H1 (cell line): ENCODE data around the gene PMM1. TPM values are rescaled to one million over a fixed set of nuclear protein-coding genes. Genes with fewer than 3 reads are reported as not detected.
A peak's percentile ranks its signal among the peaks of the same experiment; 100 is the strongest.

Source experiments
- CTCF ChIA-PET: fragments of 300-600 bp; sonication (Branson Sonifier 250); formaldehyde crosslinking; loops from one replicate; lab custom pipeline; 2021; ENCODE audit not compliant: partially characterized antibody; lab: Charles Lee
- POLR2A ChIA-PET: fragments of 300-600 bp; sonication (Branson Sonifier 250); formaldehyde crosslinking; loops from one replicate; lab custom pipeline; 2021; ENCODE audit warnings: inconsistent platforms; ENCODE audit not compliant: partially characterized antibody; lab: Charles Lee
- DNase-seq, 2 experiments: peaks; one replicate each; pipeline versions ENCODE4 v3.0.0 to v3.0.0-alpha.2; 2010 to 2022; ENCODE audit warnings: low spot score in 2 of 2, low read depth in 1 of 2, mixed read lengths in 1 of 2
- FAIRE-seq: peaks from 2 replicates; lab custom pipeline; 2011; peaks lifted over from hg19 to GRCh38; lab: Jason Lieb, UNC
- H2AFZ ChIP-seq: 2 replicates; pipeline ENCODE4 v1.8.1; 2012; ENCODE audit warnings: low read length, inconsistent platforms
- H2AK5ac ChIP-seq: 2 replicates; pipeline ENCODE4 v1.6.1; 2013; ENCODE audit warnings: low read depth, low read length
- H2BK120ac ChIP-seq: replicated peaks from 2 replicates; pipeline ENCODE3; 2013; ENCODE audit warnings: low read depth, low read length, inconsistent platforms
- H2BK12ac ChIP-seq: 2 replicates; pipeline ENCODE4 v1.6.1; 2013; ENCODE audit warnings: low read depth, low read length
- H2BK15ac ChIP-seq: 2 replicates; pipeline ENCODE4 v1.6.1; 2013; ENCODE audit warnings: low read length
- H2BK20ac ChIP-seq: 2 replicates; pipeline ENCODE4 v1.6.1; 2013; ENCODE audit warnings: low read length
- H2BK5ac ChIP-seq: 2 replicates; pipeline ENCODE4 v1.6.1; 2013; ENCODE audit warnings: low read depth, low read length
- H3K14ac ChIP-seq: 2 replicates; pipeline ENCODE4 v1.6.1; 2013; ENCODE audit warnings: inconsistent platforms; ENCODE audit not compliant: insufficient read length
- H3K18ac ChIP-seq: 2 replicates; pipeline ENCODE4 v1.6.1; 2013; ENCODE audit warnings: low read length; ENCODE audit errors: extremely low read depth
- H3K23ac ChIP-seq: 2 replicates; pipeline ENCODE4 v1.6.1; 2013; ENCODE audit warnings: inconsistent platforms; ENCODE audit not compliant: insufficient read length
- H3K23me2 ChIP-seq: 2 replicates; pipeline ENCODE4 v1.6.1; 2013; ENCODE audit warnings: low read depth, low read length
- H3K27ac ChIP-seq: 2 replicates; pipeline ENCODE4 v1.6.1; 2011; ENCODE audit warnings: low read depth, low read length, inconsistent platforms
- H3K27me3 ChIP-seq, 4 experiments: replicated peaks in 1 of 4; 1 replicate in 1 of 4; 2 replicates in 3 of 4; pipeline versions ENCODE4 v1.6.1 to v1.8.1; 2011 to 2013; ENCODE audit warnings: low read length in 3 of 4, mild to moderate bottlenecking in 3 of 4, inconsistent platforms in 2 of 4, mixed read lengths in 2 of 4, moderate library complexity in 1 of 4; ENCODE audit not compliant: control insufficient read depth in 3 of 4, insufficient read depth in 3 of 4; ENCODE audit errors: extremely low read depth in 1 of 4
- H3K36me3 ChIP-seq, 4 experiments: 2 replicates each; pipeline versions ENCODE4 v1.6.1 to v1.8.1; 2011 to 2013; ENCODE audit warnings: mild to moderate bottlenecking in 4 of 4, low read length in 3 of 4, moderate library complexity in 2 of 4, control low read depth in 1 of 4, inconsistent platforms in 1 of 4; ENCODE audit not compliant: insufficient read depth in 4 of 4, control insufficient read depth in 2 of 4
- H3K4ac ChIP-seq: replicated peaks from 2 replicates; pipeline ENCODE3; 2013; ENCODE audit warnings: low read length, low read depth, mixed read lengths, inconsistent platforms; ENCODE audit not compliant: insufficient read length
- H3K4me1 ChIP-seq, 4 experiments: replicated peaks in 1 of 4; 1 replicate in 1 of 4; 2 replicates in 3 of 4; pipeline versions ENCODE4 v1.6.1 to v1.8.1; 2011 to 2013; ENCODE audit warnings: low read length in 3 of 4, inconsistent platforms in 2 of 4, mixed read lengths in 1 of 4; ENCODE audit not compliant: insufficient read depth in 4 of 4, control insufficient read depth in 3 of 4
- H3K4me2 ChIP-seq, 2 experiments: 2 replicates each; pipeline versions ENCODE4 v1.6.1 to v1.8.1; 2011 to 2013; ENCODE audit warnings: low read depth in 2 of 2, low read length in 2 of 2, control low read depth in 1 of 2, inconsistent platforms in 1 of 2, mild to moderate bottlenecking in 1 of 2; ENCODE audit not compliant: insufficient read depth in 1 of 2
- H3K4me3 ChIP-seq, 4 experiments: fragments of 200-600, 300-600 bp in 1 of 4; sonication (generic), shearing (Covaris generic), sonication (Bioruptor Twin) in 1 of 4; 2 replicates each; pipeline versions ENCODE4 v1.5.1 to v1.8.1; 2011 to 2016; ENCODE audit warnings: low read length in 4 of 4, low read depth in 3 of 4, control low read depth in 2 of 4, inconsistent platforms in 2 of 4, mild to moderate bottlenecking in 2 of 4, mixed read lengths in 1 of 4, moderate library complexity in 1 of 4; ENCODE audit not compliant: insufficient read depth in 2 of 4; ENCODE audit errors: extremely low read depth in 1 of 4
- H3K56ac ChIP-seq: replicated peaks from 2 replicates; pipeline ENCODE3; 2013; ENCODE audit warnings: low read depth, mild to moderate bottlenecking, mixed read lengths, low read length, inconsistent platforms; ENCODE audit not compliant: insufficient read length
- H3K79me1 ChIP-seq: 2 replicates; pipeline ENCODE4 v1.6.1; 2013; ENCODE audit warnings: low read depth, low read length, control low read depth
- H3K79me2 ChIP-seq, 2 experiments: 2 replicates each; pipeline versions ENCODE4 v1.6.1 to v1.8.1; 2012 to 2013; ENCODE audit warnings: low read length in 2 of 2, mild to moderate bottlenecking in 2 of 2, inconsistent platforms in 1 of 2; ENCODE audit not compliant: insufficient read depth in 2 of 2, control insufficient read depth in 1 of 2
- H3K9ac ChIP-seq, 4 experiments: replicated peaks in 1 of 4; 1 replicate in 1 of 4; 2 replicates in 3 of 4; pipeline versions ENCODE4 v1.6.1 to v1.8.1; 2011 to 2013; ENCODE audit warnings: low read depth in 3 of 4, low read length in 3 of 4, control low read depth in 2 of 4, mild to moderate bottlenecking in 2 of 4, moderate library complexity in 2 of 4, inconsistent platforms in 1 of 4; ENCODE audit errors: extremely low read depth in 1 of 4
- H3K9me3 ChIP-seq, 2 experiments: 2 replicates each; pipeline versions ENCODE4 v1.6.1 to v1.8.1; 2012 to 2013; ENCODE audit warnings: mild to moderate bottlenecking in 2 of 2, moderate library complexity in 2 of 2, control low read depth in 1 of 2, inconsistent platforms in 1 of 2, low read depth in 1 of 2, low read length in 1 of 2, mixed read lengths in 1 of 2; ENCODE audit not compliant: insufficient read depth in 2 of 2
- H4K20me1 ChIP-seq, 2 experiments: replicated peaks in 1 of 2; 2 replicates each; pipeline versions ENCODE3 to v1.8.1; 2011 to 2013; ENCODE audit warnings: inconsistent platforms in 2 of 2, low read length in 2 of 2, mild to moderate bottlenecking in 1 of 2; ENCODE audit not compliant: insufficient read depth in 2 of 2, control insufficient read depth in 1 of 2
- H4K5ac ChIP-seq: 2 replicates; pipeline ENCODE4 v1.6.1; 2013; ENCODE audit warnings: low read length, low read depth, mixed read lengths, inconsistent platforms; ENCODE audit not compliant: insufficient read length
- H4K8ac ChIP-seq: 2 replicates; pipeline ENCODE4 v1.8.0; 2013; ENCODE audit warnings: mild to moderate bottlenecking, moderate library complexity, low read length, inconsistent platforms; ENCODE audit not compliant: insufficient read depth; ENCODE audit errors: extremely low read depth
- H4K91ac ChIP-seq: replicated peaks from 2 replicates; pipeline ENCODE3; 2013; ENCODE audit warnings: low read length, mixed read lengths, inconsistent platforms; ENCODE audit not compliant: insufficient read length
- BACH1 ChIP-seq: IDR thresholded peaks from 2 replicates; pipeline ENCODE4 v1.6.1; 2012; ENCODE audit warnings: low read length, improper control_type of control experiment
- CREB1 ChIP-seq: IDR thresholded peaks from 2 replicates; pipeline ENCODE4 v1.6.1; 2012; ENCODE audit warnings: inconsistent platforms
- CTBP2 ChIP-seq: IDR thresholded peaks from 2 replicates; pipeline ENCODE4 v1.7.0; 2011; ENCODE audit warnings: borderline replicate concordance, mild to moderate bottlenecking, moderate library complexity, mixed read lengths, low read length; ENCODE audit not compliant: insufficient read depth, insufficient read length
- EP300 ChIP-seq, 2 experiments: IDR thresholded peaks; 1 replicate in 1 of 2; 2 replicates in 1 of 2; pipeline ENCODE4 v1.6.1; 2011 to 2012; ENCODE audit warnings: low read depth in 2 of 2, low read length in 2 of 2, mild to moderate bottlenecking in 2 of 2, borderline replicate concordance in 1 of 2, inconsistent platforms in 1 of 2, moderate library complexity in 1 of 2
- JUND ChIP-seq: IDR thresholded peaks from 2 replicates; pipeline ENCODE4 v1.6.1; 2011; ENCODE audit warnings: mild to moderate bottlenecking, improper control_type of control experiment, low read length
- NANOG ChIP-seq: IDR thresholded peaks from 2 replicates; pipeline ENCODE4 v1.6.1; 2011; ENCODE audit warnings: low read length, low read depth, mild to moderate bottlenecking, inconsistent platforms; ENCODE audit not compliant: insufficient read depth, poor library complexity, severe bottlenecking
- POU5F1 ChIP-seq: IDR thresholded peaks from 2 replicates; pipeline ENCODE4 v1.6.1; 2011; ENCODE audit warnings: low read depth, mild to moderate bottlenecking, low read length, moderate library complexity
- RFX5 ChIP-seq: IDR thresholded peaks from 2 replicates; pipeline ENCODE4 v1.6.1; 2011; ENCODE audit warnings: low read depth, low read length, improper control_type of control experiment, borderline replicate concordance
- SIN3A ChIP-seq, 2 experiments: IDR thresholded peaks in 1 of 2; conservative IDR thresholded peaks in 1 of 2; 2 replicates each; pipeline ENCODE4 v1.6.1; 2011 to 2012; ENCODE audit warnings: low read length in 2 of 2, improper control_type of control experiment in 1 of 2, low read depth in 1 of 2, mild to moderate bottlenecking in 1 of 2
- SP4 ChIP-seq: IDR thresholded peaks from 2 replicates; pipeline ENCODE4 v1.6.1; 2012; ENCODE audit warnings: low read length, inconsistent platforms
- WGBS, 2 experiments: shearing (Covaris generic) in 1 of 2; methylation state at CpG; one replicate each; pipeline versions ENCODE4 v1.1.6 to v1.1.7; 2013 to 2015; ENCODE audit warnings: low lambda C conversion rate in 2 of 2, mixed read lengths in 2 of 2, inconsistent platforms in 1 of 2, low coverage in 1 of 2, missing lambda C conversion rate in 1 of 2; ENCODE audit not compliant: insufficient replicate concordance in 2 of 2, insufficient coverage in 1 of 2, insufficient read length in 1 of 2; ENCODE audit errors: extremely low coverage in 1 of 2, missing lambda C conversion rate in 1 of 2; 5-methylcytosine and 5-hydroxymethylcytosine counted together
- polyA plus RNA-seq, 7 experiments: library from polyadenylated mRNA; depleted of rRNA in 3 of 7; stranded (reverse) in 5 of 7; unstranded in 2 of 7; fragments of >200 nt in 5 of 7; fragments of 200-250 nt in 2 of 7; gene quantifications; 1 replicate in 5 of 7; 2 replicates in 1 of 7; 4 replicates in 1 of 7; pipeline versions ENCODE4 v1.2.1 to v1.2.3, GENCODE V29; 2011 to 2013; ENCODE audit warnings: missing spikeins in 2 of 7, mixed read lengths in 2 of 7
- total RNA-seq: library from RNA; stranded (reverse); fragmentation: NEBNext Ultra II Directional; extraction: Animal tissue kit (Norgen Biotek cat#: 25700); gene quantifications from 2 replicates; pipeline ENCODE4 v1.2.1, GENCODE V29; 2021
- TF ChIP-seq, protein P1 (sequence below): IDR thresholded peaks from 2 replicates; pipeline ENCODE4 v1.6.1; 2011; ENCODE audit warnings: low read length, improper control_type of control experiment

Gene PMM1
- total and polyA plus RNA-seq, 2 of the 8 experiments (the other 6 are each of a cell fraction or from before 2014, with no cell fraction given): 11.3 to 20.0 TPM

DNA sequence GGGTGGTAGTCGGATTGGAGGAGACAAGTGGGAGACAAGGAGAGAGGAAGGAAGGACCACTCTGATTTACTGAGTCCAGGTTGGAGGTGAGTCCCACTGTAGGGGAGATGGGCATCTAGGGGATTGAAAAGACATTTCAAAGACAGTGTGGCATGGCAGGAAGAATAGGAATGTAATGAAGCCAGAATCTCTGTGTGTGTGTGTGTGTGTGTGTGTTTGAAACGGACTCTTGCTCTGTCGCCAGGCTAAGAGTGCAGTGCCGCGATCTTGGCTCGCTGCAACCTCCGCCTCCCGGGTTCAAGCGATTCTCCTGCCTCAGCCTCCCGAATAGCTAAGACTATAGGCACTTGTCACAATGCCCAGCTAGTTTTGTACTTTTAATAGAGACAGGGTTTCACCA lies 33.1 kb downstream of the PMM1 start:
- Histone ChIP-seq H3K4me2 (no peak overlapping the region), H3K14ac (no peak overlapping the region), H4K20me1 (no peaks in the 10 kb centered on the region), H4K8ac (no peak overlapping the region), H3K4ac (no peak overlapping the region), H2BK120ac (no peak overlapping the region), H2BK5ac (no peak overlapping the region), H2BK15ac (0 out of 2 replicates have a peak overlapping the region, but pooled peaks have one; percentile 75), H3K4me1 (peaks cover 0 to 19% (median 12%) of the 10 kb centered on the region in 4 experiments; a peak in 6 of 7 replicates), H3K23me2 (peaks cover 6% of the 10 kb centered on the region; the same call in 1 of the 2 replicates), H3K9ac (no peak overlapping the region), H3K79me1 (no peaks in the 10 kb centered on the region; the same call in 1 of the 2 replicates), H3K79me2 (no peaks in the 10 kb centered on the region), H3K56ac (no peak overlapping the region), H3K27me3 (no peaks in the 10 kb centered on the region), H2AFZ (no peak overlapping the region), H2BK12ac (0 out of 2 replicates have a peak overlapping the region, but pooled peaks have one; percentile 23), H3K23ac (no peak overlapping the region), H3K27ac (no peak overlapping the region), H3K36me3 (no peaks in the 10 kb centered on the region), H3K18ac (no peak overlapping the region), H3K4me3 (no peak overlapping the region), H3K9me3 (no peaks in the 10 kb centered on the region), H2BK20ac (0 out of 2 replicates have a peak overlapping the region, but pooled peaks have one; percentile 72), H2AK5ac (no peak overlapping the region), H4K91ac (no peak overlapping the region), H4K5ac (no peak overlapping the region)
- FAIRE-seq: no peak
- ChIA-PET CTCF (interaction anchor here (0.7 to 16.1 kb wide), 5 partner anchors 9 to 42 kb away, joined by 3 to 169 read pairs (median 8); no protein-coding TSS in a partner anchor), POLR2A (interaction anchor here (1.4 kb wide), 1 partner anchor 65 kb away, joined by 5 read pairs; the partner anchor contains the start of genes DESI1 and XRCC6)
- WGBS, 2 experiments: 98% methylated on average over 10 of the region's 10 CpGs; no CpG with 5 or more reads in 1 of the 2 experiments
- no peak for DNase-seq
- no peak for TF ChIP-seq SIN3A (conservative IDR thresholded peaks at IDR 0.05 in 1 of 2, IDR thresholded peaks at IDR 0.05 in 1 of 2; ENCODE audit: low read depth in 1 of 2, low read length in 2 of 2)
- TF ChIP-seq RFX5: no peak
- TF ChIP-seq, protein P1, sequence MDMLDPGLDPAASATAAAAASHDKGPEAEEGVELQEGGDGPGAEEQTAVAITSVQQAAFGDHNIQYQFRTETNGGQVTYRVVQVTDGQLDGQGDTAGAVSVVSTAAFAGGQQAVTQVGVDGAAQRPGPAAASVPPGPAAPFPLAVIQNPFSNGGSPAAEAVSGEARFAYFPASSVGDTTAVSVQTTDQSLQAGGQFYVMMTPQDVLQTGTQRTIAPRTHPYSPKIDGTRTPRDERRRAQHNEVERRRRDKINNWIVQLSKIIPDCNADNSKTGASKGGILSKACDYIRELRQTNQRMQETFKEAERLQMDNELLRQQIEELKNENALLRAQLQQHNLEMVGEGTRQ: no peak
- no peak for TF ChIP-seq BACH1
- TF ChIP-seq EP300 (IDR thresholded peaks at IDR 0.05; ENCODE audit: borderline replicate concordance in 1 of 2, low read depth in 2 of 2, low read length in 2 of 2): no peak
- TF ChIP-seq CREB1: no peak
- no peak for TF ChIP-seq NANOG
- TF ChIP-seq POU5F1: no peak
- no peak for TF ChIP-seq JUND
- TF ChIP-seq SP4: no peak
- TF ChIP-seq CTBP2: no peak
